ENCODE measurements around the gene SNIP1.
"Not testable (repeated sequence)": the region's sequence is repeated elsewhere in the genome, so short reads cannot be mapped to it uniquely, and the experiment has no call there.

The SNIP1 gene

DNA sequence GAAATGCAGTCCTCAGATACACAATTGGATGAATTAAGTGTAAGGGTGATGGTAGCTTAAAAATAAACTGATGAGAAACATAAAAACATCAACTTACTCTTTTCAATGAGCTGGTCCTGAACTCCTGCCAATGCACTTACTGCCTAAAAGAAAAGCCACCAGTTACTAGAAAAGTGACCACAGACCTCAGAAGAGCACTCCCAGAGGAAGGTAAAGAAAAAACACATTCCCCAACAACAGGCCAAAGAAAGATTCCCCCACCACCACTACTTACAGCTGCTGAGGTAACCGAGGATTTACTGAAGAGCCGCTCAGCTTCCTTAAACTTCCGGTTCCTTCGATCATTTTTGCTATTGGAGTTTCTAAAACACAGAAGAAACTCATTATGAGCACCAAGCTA, 44.9 kb downstream of the SNIP1 start:
- no peak overlapping the region for H3K27ac ChIP-seq (ENCODE audit: low read length, poor library complexity, severe bottlenecking)
- no peak overlapping the region for H3K23ac ChIP-seq (ENCODE audit: low read length in 2 of 2)
- H4K91ac ChIP-seq (ENCODE audit: low read length): no peak overlapping the region
- H2AFZ ChIP-seq (ENCODE audit: low read depth, low read length): no peak overlapping the region
- H2AK5ac ChIP-seq (ENCODE audit: low read length, severe bottlenecking): no peak overlapping the region
- H3K18ac ChIP-seq (ENCODE audit: low read depth in 1 of 2, low read length in 2 of 2): no peak overlapping the region
- H3K27me3 ChIP-seq (ENCODE audit: control insufficient read depth in 1 of 2, insufficient read depth in 1 of 2, low read length in 2 of 2): no peaks in the 10 kb centered on the region
- H3K4ac ChIP-seq (ENCODE audit: low read depth in 1 of 2, low read length in 2 of 2): no peak overlapping the region
- no peak overlapping the region for H2BK120ac ChIP-seq (ENCODE audit: low read depth, low read length)
- H2BK15ac ChIP-seq (ENCODE audit: low read depth, poor library complexity, severe bottlenecking): no peak overlapping the region
- no peak overlapping the region for H3K4me2 ChIP-seq (ENCODE audit: low read length, poor library complexity, severe bottlenecking)
- no peak overlapping the region for H3K14ac ChIP-seq (ENCODE audit: low read length in 2 of 2)
- peaks cover 3% of the 10 kb centered on the region for H3K4me1 ChIP-seq (ENCODE audit: control insufficient read depth, insufficient read depth, low read depth, low read length)
- no peak overlapping the region for H4K8ac ChIP-seq (ENCODE audit: low read length)
- peaks cover 27% of the 10 kb centered on the region for H3K79me1 ChIP-seq (replicated peaks; ENCODE audit: low read length, poor library complexity, severe bottlenecking)
- H2BK5ac ChIP-seq (ENCODE audit: low read depth, low read length, poor library complexity, severe bottlenecking): no peak overlapping the region
- 80% methylated on average over 4 of the region's 4 CpGs for WGBS
- no peaks in the 10 kb centered on the region for H3K9me3 ChIP-seq (ENCODE audit: control insufficient read depth, low read length)
- DNase-seq: peak; percentile 49
- no peak overlapping the region for H3K4me3 ChIP-seq (ENCODE audit: insufficient read depth in 1 of 2, low read depth in 1 of 2, low read length in 2 of 2)
- H3K9ac ChIP-seq (ENCODE audit: low read length): no peak overlapping the region
- peaks cover 29 to 70% of the 10 kb centered on the region in 2 experiments for H3K36me3 ChIP-seq (ENCODE audit: control insufficient read depth in 1 of 2, insufficient read depth in 2 of 2, low read depth in 1 of 2, low read length in 2 of 2)
- no peak overlapping the region for H2BK12ac ChIP-seq (ENCODE audit: low read length in 2 of 2)

GRCh38 chr1:37506740-37507139, 47.4 kb downstream of the SNIP1 start:
- Histone ChIP-seq H2BK12ac (ENCODE audit: low read length in 2 of 2) (no peak overlapping the region), H2AK5ac (ENCODE audit: low read length, severe bottlenecking) (no peak overlapping the region), H3K27me3 (ENCODE audit: control insufficient read depth in 1 of 2, insufficient read depth in 1 of 2, low read length in 2 of 2) (no peaks in the 10 kb centered on the region), H3K18ac (ENCODE audit: low read depth in 1 of 2, low read length in 2 of 2) (no peak overlapping the region), H2AFZ (ENCODE audit: low read depth, low read length) (no peak overlapping the region), H3K36me3 (ENCODE audit: control insufficient read depth in 1 of 2, insufficient read depth in 2 of 2, low read depth in 1 of 2, low read length in 2 of 2) (peaks cover 32 to 80% of the 10 kb centered on the region in 2 experiments), H2BK120ac (ENCODE audit: low read depth, low read length) (no peak overlapping the region), H3K4me3 (ENCODE audit: insufficient read depth in 1 of 2, low read depth in 1 of 2, low read length in 2 of 2) (no peak overlapping the region), H3K23ac (ENCODE audit: low read length in 2 of 2) (no peak overlapping the region), H4K91ac (ENCODE audit: low read length) (no peak overlapping the region), H3K4ac (ENCODE audit: low read depth in 1 of 2, low read length in 2 of 2) (no peak overlapping the region), H3K14ac (ENCODE audit: low read length in 2 of 2) (no peak overlapping the region), H3K9me3 (ENCODE audit: control insufficient read depth, low read length) (no peaks in the 10 kb centered on the region), H3K79me1 (replicated peaks; ENCODE audit: low read length, poor library complexity, severe bottlenecking) (peaks cover 28% of the 10 kb centered on the region), H2BK5ac (ENCODE audit: low read depth, low read length, poor library complexity, severe bottlenecking) (no peak overlapping the region), H3K9ac (ENCODE audit: low read length) (no peak overlapping the region), H3K4me2 (ENCODE audit: low read length, poor library complexity, severe bottlenecking) (no peak overlapping the region), H2BK15ac (ENCODE audit: low read depth, poor library complexity, severe bottlenecking) (no peak overlapping the region), H3K27ac (ENCODE audit: low read length, poor library complexity, severe bottlenecking) (no peak overlapping the region), H4K8ac (ENCODE audit: low read length) (no peak overlapping the region), H3K4me1 (ENCODE audit: control insufficient read depth, insufficient read depth, low read depth, low read length) (no peaks in the 10 kb centered on the region)
- no peak for DNase-seq
- WGBS: 100% methylated on average over 2 of the region's 2 CpGs

GRCh38 chr1:37502791-37503190, 51.3 kb downstream of the SNIP1 start:
- 100% methylated on average over 2 of the region's 2 CpGs for WGBS
- not testable (repeated sequence) for H3K14ac ChIP-seq (ENCODE audit: low read length in 2 of 2); H3K27me3 ChIP-seq (ENCODE audit: control insufficient read depth in 1 of 2, insufficient read depth in 1 of 2, low read length in 2 of 2); H2BK15ac ChIP-seq (ENCODE audit: low read depth, poor library complexity, severe bottlenecking); H3K27ac ChIP-seq (ENCODE audit: low read length, poor library complexity, severe bottlenecking); H3K4me1 ChIP-seq (ENCODE audit: control insufficient read depth, insufficient read depth, low read depth, low read length); H2BK120ac ChIP-seq (ENCODE audit: low read depth, low read length); H3K23ac ChIP-seq (ENCODE audit: low read length in 2 of 2); H4K8ac ChIP-seq (ENCODE audit: low read length); DNase-seq; H4K91ac ChIP-seq (ENCODE audit: low read length); H2AFZ ChIP-seq (ENCODE audit: low read depth, low read length); H3K18ac ChIP-seq (ENCODE audit: low read depth in 1 of 2, low read length in 2 of 2); H3K4ac ChIP-seq (ENCODE audit: low read depth in 1 of 2, low read length in 2 of 2); H3K9me3 ChIP-seq (ENCODE audit: control insufficient read depth, low read length); H2BK5ac ChIP-seq (ENCODE audit: low read depth, low read length, poor library complexity, severe bottlenecking); H3K4me2 ChIP-seq (ENCODE audit: low read length, poor library complexity, severe bottlenecking); H2BK12ac ChIP-seq (ENCODE audit: low read length in 2 of 2); H3K9ac ChIP-seq (ENCODE audit: low read length); H3K4me3 ChIP-seq (ENCODE audit: insufficient read depth in 1 of 2, low read depth in 1 of 2, low read length in 2 of 2); H2AK5ac ChIP-seq (ENCODE audit: low read length, severe bottlenecking)
- Histone ChIP-seq H3K79me1 (replicated peaks; ENCODE audit: low read length, poor library complexity, severe bottlenecking) (peaks cover 36% of the 10 kb centered on the region), H3K36me3 (ENCODE audit: control insufficient read depth in 1 of 2, insufficient read depth in 2 of 2, low read depth in 1 of 2, low read length in 2 of 2) (peaks cover 34 to 81% of the 10 kb centered on the region in 2 experiments)

GRCh38 chr1:37502104-37502503, 52.0 kb downstream of the SNIP1 start:
- Histone ChIP-seq H3K36me3 (ENCODE audit: control insufficient read depth in 1 of 2, insufficient read depth in 2 of 2, low read depth in 1 of 2, low read length in 2 of 2) (peaks cover 37 to 77% of the 10 kb centered on the region in 2 experiments), H3K4me1 (ENCODE audit: control insufficient read depth, insufficient read depth, low read depth, low read length) (peaks cover 6% of the 10 kb centered on the region), H2BK5ac (ENCODE audit: low read depth, low read length, poor library complexity, severe bottlenecking) (no peak overlapping the region), H3K27me3 (ENCODE audit: control insufficient read depth in 1 of 2, insufficient read depth in 1 of 2, low read length in 2 of 2) (no peaks in the 10 kb centered on the region), H3K79me1 (replicated peaks; ENCODE audit: low read length, poor library complexity, severe bottlenecking) (peaks cover 35% of the 10 kb centered on the region), H3K4ac (ENCODE audit: low read depth in 1 of 2, low read length in 2 of 2) (no peak overlapping the region), H3K23ac (ENCODE audit: low read length in 2 of 2) (no peak overlapping the region), H3K9me3 (ENCODE audit: control insufficient read depth, low read length) (no peaks in the 10 kb centered on the region), H3K14ac (ENCODE audit: low read length in 2 of 2) (no peak overlapping the region), H2BK15ac (ENCODE audit: low read depth, poor library complexity, severe bottlenecking) (no peak overlapping the region), H2AFZ (ENCODE audit: low read depth, low read length) (no peak overlapping the region), H2BK12ac (ENCODE audit: low read length in 2 of 2) (no peak overlapping the region), H4K8ac (ENCODE audit: low read length) (no peak overlapping the region), H4K91ac (ENCODE audit: low read length) (no peak overlapping the region), H2AK5ac (ENCODE audit: low read length, severe bottlenecking) (no peak overlapping the region), H3K4me3 (ENCODE audit: insufficient read depth in 1 of 2, low read depth in 1 of 2, low read length in 2 of 2) (no peak overlapping the region), H3K4me2 (ENCODE audit: low read length, poor library complexity, severe bottlenecking) (no peak overlapping the region), H3K18ac (ENCODE audit: low read depth in 1 of 2, low read length in 2 of 2) (no peak overlapping the region), H3K9ac (ENCODE audit: low read length) (no peak overlapping the region), H3K27ac (ENCODE audit: low read length, poor library complexity, severe bottlenecking) (no peak overlapping the region), H2BK120ac (ENCODE audit: low read depth, low read length) (no peak overlapping the region)
- DNase-seq: no peak
